Activated naive CD4-positive, alpha-beta T cell treated with Interleukin-2 at 50 U/mL for 16 hours (primary cell): ENCODE results near the gene RRP12.
A peak's percentile ranks its signal among the peaks of the same experiment; 100 is the strongest.

Experiments used
- DNase-seq: peaks from one replicate; pipeline ENCODE4 v3.0.0-alpha.2; 2020

The RRP12 gene

DNA sequence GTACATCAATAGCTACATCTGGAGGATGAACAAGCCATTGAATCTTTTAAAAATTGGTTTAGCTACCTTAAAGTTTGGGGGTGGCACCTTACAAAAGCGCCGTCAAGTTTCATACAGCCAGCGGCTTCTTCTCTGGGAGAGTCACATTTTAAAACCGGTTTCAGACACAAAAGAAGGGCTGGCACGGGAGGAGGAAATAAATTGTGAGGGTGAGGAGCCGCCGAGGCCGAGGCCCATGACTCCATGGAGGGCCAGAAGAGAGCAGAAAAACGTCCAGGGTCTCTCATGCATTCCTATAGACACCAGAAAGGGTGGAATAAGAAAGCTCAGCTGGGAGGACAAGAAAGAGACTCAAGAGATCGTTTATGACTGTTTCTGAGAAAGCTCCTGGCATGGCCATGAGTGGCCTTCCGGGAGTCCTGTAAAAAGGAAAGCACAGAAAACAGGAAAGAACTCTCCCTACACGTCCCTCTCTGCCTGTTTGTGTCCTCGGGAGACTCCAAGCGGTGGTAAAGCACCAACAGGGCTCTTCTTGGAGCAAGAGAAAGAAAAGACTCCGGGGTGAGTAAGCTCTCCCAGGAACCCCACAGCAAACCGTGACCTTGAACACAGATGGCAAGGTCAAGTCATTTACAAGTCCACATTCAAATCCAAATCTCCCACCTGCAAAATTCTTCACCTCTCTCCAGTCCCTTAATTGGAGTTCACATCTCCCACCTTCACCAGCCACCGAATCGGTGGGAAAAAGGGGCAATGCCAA, 68.4 kb downstream of the RRP12 start:
- DNase-seq: no peak

DNA sequence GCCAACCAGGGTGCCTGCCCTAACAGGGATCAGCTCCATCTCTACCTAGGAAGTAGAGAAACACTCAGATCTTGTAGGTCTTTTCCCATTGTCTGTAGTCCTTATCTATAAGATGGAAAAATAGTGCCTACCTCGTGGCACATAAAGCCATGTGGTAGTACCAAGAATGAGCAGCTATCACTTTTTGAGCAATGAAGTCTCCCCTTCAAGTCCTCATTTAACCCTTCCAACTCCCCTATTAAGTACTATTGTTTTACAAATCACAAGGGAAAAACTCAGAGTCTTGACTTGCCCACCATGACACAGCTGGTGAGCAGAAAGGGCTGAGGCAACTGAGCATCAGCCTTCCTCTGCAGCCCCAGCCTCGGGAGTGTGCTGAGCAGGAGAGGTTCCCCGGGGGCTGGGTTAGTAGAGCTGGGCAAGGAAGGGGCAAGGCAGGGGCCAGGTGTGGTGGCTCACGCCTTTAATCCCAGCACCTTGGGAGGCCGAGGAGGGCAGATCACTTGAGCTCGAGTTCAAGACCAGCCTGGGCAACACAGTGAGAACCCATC, 69.9 kb downstream of the RRP12 start:
- no peak for DNase-seq

DNA sequence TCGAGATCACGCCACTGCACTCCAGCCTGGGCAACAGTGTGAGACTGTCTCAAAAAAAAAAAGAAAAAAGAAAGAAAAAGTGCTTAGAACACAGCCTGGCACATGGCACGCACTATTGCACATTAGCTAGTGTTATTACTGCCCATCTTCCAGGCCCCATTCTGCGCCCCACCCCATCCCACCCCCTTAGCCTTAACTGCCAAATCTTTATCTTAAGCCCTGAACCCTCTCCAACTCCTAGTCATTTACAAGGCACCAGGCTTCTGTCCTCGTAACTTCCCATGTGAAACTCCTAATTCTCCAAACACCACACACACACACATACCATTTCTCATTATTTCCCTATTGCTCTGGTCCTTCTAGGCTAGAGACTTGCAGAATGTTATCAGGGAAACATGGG, 71.4 kb downstream of the RRP12 start:
- no peak for DNase-seq

DNA sequence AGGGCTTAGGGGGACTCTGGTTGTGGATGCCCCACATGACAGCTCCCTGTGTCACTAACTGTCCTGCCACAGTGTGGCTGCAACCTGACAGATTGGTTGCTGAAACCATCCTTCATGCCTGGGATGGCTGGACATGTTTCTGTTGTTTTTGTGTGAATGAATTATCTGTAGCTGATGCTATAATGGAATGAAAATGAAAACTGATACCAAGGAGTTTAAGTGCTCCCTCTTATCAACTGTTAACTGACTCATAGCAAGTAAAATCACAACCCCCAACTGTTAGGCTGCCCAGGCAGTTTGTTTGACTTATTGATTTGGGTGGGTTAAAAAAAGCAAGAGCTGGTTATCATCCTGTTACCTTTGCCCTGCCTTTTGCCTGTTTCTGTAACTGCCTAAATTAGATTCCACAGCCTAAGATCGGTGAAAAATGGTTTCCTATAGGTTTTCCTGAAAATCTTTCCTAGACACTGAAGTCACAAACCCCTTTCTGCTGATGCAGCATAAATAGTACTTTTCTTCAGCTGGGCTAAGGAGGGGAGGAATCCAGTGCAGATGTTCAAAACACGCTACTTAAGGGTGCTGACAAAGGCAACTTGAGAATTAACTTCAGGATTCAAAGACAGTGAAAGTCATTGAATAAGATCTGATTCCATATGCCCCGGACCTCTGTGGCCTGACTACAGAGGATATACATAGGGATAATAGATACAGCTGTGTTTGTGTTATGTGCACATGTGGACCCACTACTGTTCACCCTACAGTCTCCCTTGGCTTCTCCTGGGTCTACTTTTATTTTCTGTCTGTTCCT, 72.3 kb downstream of the RRP12 start:
- no peak for DNase-seq

DNA sequence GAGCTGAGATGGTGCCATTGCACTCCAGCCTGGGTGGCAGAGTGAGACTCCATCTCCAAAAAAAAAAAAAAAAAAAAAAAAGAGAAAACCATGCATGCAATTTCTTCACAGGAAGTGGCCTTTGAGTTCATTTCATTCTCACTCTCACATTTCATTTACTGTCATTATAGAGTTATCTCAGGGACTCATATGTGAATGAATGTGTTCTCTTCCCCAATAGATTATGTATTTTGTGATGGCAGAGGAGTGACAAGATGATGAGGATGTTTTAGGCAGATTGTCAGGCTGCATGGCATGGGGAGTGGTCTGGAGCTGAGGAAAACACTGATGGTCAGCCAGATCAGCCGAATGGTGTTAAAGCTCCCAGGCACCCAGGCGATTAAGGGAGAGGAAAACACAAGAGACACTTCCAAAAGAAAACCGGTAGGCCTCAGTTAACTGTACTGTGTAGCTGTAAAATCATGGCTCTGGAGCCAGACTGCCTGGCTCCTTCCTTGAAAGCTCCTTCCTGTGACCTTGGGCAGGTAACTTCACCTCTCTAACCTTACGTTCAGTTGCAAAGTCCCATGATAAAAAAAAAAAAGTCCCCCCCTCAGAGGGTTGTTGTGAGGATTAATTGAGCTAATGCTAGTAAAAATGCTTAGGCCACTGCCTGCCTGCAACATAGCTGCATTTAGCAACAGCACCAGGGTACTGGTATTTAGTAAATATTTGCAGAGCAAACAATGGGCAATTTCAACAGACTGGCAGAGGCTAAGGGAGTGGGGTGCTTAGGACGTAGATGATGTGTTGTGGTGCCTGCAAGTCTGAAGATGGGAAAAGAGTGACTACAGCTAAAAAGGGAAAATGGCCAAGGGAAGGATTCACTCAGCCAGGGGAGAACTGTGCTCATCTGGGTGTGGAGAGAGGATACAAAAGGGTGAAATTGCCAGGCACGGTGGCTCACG, 73.5 kb downstream of the RRP12 start:
- no peak for DNase-seq

DNA sequence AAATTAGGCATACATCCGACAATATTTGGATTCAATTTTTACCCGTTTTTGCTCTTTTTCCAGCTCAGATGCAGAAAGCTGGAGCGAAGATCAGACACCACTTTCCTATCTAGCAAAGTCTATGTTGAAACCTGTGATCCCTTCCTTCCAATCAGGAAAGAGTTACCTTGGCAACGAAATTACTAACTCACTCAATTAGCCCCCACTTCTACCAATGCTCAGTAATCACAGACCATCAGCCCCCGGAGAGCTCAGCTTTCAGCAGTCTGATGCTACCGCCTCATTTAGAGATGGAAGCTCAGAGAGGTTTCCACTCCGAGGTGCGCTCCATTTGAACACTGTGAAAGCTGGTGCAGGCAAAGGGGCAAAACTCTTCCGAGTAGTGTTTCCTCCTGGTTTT, 75.4 kb downstream of the RRP12 start:
- DNase-seq: no peak

DNA sequence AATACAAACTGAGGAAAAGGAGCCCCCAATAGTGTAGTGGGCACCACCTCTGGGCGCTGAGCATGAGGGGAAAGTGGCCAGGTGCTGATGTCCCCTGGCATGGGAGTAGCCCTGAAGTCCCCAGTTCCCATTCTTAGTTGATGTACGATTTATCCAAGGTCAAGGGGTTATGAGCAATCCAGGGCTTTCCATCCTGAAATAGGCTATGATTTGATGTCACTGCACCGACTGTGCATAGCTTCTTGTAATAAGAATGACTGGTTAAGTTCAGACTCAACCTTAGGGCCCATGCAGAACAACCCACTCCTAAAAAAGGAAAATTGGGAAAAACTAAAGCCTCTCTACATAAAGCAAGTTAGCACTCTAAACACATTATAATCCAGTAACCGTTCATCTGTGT, 77.6 kb downstream of the RRP12 start:
- no peak for DNase-seq

DNA sequence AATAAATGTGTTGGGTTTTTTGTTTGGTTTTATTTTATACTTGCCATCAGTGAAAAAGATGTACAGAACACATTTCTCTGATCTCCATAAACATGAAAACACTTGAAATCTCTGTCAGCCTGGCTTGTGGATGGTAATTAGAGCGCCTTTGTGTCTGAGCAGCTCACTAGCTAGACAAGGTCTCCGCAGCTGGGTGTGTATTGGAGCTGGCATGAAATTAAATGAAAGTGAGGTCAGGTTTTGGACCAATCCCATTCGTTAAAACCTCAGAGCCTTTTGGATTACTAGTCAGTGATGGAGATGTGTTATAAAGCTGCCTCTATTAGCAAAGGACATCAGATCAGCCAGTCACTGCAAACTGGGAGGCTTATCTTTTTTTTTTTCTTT, 79.3 kb downstream of the RRP12 start:
- DNase-seq: no peak

DNA sequence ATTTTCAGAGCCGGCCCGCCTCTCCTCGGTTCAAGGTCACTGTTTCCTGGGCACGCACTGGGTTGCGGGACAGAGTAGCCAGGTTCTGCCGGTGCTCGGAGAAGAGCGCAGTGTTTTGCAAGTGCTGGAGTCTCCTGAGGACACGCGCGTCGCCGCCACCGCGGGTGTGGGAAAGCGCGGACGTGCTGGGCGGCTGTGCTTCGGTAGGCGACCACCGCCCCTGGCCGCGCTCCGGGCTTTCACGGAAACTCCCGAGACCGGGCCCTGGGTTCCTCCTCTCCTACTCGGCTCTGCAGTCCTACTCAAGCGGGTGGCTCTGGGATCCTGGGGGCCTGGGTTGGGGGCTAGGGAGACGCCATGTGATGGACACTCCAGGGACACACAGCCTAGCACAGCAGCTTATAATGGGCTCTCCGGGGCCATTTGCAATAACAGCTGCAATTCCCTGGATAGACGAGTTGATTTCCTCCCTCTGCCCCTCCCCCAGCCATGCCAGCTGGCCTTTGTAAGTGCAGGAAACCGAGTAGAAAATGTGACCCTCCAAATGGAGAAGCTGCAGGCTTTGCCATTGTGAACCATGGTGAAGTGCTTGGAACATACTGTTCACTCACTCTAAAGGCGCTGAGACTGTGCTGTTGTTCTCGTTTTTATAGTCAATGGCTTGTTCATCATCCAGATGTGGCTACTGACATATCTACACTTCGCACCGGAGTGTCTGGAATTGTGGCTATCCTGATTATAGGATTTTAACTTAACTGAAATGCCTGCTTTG, 79.9 kb downstream of the RRP12 start:
- no peak for DNase-seq

DNA sequence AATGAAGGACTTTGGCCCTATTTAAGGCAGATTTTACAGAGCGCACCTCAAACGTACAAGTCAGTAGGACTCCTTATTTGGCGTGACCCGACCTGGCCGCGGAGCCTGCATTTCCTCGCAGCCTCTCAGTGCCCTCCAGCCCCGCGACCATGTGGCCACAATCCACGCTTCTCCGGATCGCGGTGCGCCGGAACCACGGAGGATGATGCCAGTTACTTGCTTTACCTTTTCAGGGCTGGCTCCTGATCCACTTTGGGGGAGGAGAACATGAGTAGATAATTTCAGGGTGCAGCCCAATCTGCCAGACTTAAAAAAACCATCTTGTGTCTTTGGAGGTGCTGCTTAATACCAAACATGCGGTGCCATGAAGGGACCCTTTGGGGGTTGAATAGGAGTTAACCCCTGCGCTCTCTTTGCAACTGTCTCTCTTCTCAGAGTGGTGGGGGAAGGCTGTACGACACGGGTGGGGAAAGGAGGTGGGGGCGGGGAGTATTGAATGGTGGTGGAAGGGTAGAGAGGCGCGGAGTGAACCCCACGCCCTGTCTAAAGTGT, 80.6 kb downstream of the RRP12 start:
- DNase-seq: peak; percentile 35

DNA sequence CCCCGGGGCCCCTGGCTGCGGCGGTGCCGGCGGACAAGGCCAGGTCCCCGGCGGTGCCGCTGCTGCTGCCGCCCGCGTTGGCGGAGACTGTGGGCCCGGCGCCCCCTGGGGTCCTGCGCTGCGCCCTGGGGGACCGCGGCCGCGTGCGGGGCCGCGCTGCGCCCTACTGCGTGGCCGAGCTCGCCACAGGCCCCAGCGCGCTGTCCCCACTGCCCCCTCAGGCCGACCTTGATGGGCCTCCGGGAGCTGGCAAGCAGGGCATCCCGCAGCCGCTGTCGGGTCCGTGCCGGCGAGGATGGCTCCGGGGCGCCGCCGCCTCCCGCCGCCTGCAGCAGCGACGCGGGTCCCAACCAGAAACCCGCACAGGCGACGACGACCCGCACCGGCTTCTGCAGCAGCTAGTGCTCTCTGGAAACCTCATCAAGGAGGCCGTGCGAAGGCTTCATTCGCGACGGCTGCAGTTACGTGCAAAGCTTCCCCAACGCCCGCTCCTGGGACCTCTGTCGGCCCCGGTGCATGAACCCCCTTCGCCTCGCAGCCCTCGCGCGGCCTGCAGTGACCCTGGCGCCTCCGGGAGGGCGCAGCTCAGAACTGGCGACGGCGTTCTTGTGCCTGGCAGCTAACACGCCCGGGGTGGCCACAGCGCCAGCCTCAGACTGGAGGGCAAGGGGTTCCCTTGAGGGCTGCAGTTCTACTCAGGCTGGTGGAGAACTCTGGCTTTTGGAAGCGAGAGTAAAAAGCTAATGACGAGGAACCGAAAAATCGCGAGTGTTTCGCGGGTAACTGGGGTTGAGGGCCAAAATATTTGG, 81.3 kb downstream of the RRP12 start:
- DNase-seq: peak; percentile 72

DNA sequence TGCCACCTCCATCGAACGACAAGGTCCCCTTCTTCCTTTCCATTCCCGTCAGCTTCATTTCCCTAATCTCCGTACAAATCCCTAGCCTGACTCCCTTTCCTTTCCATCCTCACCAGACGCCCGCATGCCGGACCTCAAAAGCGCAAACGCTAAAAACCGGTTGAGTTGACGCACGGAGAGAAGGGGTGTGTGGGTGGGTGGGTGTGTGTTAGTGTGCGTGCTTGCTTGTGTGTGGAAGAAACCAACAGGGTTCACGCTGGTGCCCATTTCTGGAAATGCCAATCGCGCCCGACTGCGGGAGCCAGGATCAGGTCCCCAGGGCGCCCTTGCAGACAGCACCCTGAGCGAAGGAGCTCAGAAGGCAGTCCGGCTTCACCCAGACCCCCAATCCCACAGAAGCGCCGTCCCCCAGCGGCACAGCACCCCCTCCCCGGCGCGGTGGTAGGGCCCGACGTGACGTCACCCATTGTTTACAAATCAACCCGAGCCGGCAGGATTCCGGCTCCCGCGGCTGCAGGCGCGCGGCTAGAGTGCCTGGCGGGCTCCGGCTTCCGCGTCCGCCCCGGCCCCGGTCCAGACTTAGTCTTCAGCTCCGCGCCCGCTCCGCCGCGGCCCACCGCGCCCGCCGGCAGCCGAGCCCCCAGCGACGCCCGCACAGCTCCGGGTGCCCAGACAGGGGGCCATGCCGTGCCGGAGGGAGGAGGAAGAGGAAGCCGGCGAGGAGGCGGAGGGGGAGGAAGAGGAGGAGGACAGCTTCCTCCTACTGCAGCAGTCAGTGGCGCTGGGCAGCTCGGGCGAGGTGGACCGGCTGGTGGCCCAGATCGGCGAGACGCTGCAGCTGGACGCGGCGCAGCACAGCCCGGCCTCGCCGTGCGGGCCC, 82.1 kb downstream of the RRP12 start, which contains the start of gene FRAT1:
Gene FRAT1 (plus strand): TSS at position 500 of the 880 bp plus-strand sequence. CDS start 183 bp downstream, at position 683.
- DNase-seq: peak; percentile 89

DNA sequence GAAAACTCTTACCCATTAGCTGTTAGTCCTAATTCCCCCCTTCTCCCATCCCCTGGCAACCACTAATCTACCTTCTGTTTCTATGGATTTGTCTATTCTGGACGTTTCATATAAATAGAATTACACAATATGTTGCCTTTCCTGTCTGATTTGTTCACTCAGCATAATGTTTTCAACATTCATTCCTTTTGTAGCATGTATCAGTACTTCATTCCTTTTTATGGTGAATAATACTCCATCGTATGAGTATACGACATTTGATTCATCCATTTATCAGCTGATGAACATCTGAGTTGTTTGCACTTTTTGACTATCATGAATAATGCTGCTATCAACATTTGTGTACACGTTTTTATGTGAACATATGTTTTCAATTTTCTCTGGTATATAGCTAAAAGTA, 86.5 kb downstream of the RRP12 start:
- DNase-seq: no peak

DNA sequence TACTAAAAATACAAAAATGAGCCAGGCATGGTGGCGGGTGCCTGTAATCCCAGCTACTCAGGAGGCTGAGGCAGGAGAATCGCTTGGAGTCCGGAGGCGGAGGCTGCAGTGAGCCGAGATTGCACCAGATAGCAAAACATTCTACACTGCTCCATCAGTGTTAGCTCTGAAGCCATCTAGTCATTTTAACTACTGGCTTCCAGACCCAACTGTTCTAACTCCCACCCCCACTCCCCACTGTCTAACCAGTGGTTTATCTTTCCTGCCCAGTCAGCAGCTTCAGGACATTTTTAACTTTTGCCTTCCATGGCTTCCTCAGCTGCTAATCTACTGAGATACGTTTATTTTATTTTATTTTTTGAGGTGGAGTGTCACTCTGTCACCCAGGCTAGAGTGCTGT, 88.2 kb downstream of the RRP12 start:
- DNase-seq: no peak

DNA sequence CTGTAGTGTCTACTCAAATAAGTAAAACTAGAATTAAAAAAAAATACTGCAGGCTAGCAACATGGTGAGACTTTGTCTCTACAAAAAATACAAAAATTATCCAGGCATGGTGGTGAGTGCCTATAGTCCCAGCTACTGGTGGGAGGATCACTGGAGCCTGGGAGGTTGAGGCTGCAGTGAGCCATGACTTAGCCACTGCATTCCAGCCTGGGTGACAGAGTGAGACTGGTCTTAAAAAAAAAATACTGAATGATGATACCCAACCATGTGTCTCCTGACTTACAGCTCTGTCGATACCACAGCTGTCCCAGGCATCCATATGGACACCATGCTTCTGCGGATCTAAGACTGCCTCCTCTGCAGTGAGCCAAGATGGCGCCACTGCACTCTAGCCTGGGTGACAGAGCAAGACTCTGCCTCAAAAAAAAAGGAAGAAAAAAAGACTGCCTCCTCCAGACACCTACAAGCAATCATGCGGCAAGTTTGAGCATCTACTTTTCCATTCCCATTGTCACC, 90.0 kb downstream of the RRP12 start:
- DNase-seq: no peak

DNA sequence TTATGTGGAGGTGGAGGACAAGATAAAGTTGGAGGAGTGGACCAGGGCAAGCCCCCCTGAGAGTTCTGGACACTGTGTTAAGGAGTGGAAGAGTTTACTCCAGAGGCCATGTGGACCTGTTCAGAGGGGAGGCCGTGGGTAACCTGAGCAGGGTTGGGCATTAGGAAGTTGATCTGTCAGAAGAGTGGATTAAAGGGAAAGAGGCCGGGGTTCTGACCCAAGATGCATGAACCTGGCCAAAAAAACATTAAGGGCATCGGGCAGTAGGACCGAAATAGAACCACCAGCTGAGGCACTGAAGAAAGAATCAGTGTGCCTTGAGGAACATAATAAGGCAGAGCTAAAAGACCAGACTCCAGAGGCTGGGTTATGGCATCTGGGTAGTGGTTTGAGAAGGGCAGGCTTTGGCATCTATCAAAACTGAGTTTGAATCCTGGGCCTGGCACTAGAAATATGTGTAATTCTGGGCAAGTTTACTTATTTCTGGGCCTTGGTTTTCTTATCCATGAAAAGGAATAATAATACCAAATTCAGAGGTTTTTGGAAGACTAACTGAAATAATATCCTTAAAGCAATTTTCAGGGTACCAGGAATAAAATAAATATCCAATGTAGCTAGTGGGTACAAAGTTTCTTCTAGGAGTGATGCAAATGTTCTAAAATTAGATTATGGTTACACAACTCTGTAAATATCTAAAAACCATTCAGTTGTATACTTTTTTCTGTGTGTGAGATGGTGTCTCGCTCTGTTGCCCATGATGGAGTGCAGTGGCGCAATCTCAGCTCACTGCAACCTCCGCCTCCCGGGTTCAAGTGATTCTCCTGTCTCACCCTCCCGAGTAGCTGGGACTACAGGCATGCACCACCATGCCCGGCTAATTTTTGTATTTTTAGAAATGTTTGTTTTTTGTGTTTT, 93.0 kb downstream of the RRP12 start:
- DNase-seq: no peak

DNA sequence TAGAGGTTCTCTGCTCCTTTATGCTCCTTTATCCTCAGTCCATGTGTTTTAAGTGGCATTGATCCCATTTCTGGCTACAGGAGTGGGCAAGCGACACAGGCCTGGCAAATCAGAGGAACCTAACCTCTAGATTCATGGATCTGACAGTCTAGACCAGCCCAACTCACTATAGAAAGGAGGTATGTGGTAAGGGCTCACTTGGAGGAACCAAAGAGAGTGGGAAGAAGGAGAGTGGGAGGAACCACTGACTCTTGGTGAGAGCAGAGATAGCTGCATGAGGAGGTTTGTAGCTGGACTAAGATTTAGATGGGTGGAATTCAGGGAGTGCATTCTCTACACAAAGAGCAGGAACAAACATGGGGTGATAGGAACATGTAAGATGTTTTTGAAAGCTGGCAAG, 93.7 kb downstream of the RRP12 start:
- no peak for DNase-seq
